ENCODE data around the gene MLPH.
A peak's percentile ranks its signal among the peaks of the same experiment; 100 is the strongest.

Gene MLPH

DNA sequence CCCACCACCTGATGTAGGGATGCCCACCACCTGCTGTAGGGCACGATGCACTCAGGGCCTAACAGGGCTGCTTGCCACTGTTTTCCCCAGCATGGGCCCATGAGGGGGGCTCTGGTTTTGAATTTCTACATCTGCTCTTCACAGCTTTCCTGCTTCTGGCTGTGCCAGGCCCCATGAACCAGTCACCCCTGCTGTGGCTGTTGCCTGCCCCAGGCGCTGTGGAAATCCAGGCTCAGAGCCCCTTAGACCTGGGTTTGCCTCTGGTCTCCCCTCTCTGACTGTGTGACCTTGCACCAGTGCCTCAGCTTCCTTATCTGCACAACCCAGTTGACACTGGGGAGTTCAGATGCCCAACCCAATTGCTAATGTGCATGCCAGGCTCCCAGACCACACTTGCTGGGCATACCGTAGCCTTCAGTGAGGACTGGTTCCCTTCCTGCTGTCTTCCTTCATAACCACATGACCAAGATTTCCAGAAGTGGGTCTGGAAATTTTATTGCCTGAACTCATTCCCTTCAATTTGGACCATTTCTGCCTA is 6.0 kb upstream of the MLPH start:
- no peak for DNase-seq

DNA sequence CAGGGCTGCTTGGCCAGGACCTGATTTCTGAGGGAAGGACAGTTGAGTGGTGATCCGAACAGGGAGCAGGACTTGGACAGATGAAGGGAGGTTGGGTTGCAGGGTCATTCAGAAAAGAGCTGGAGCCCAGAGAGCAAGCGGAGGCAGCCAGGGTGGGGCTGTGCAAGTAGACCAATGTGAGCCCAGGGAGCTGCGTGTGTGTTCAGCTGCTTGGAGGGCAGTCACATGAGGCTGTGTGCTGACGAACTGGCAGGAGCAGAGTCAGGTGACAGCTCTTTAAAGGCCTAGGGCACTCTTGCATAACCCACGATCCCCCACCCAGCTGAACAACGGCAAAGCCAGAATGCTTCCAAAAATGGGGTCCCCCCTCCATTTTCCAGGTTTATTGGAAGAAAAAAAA is 4.6 kb upstream of the MLPH start:
- peak; percentile 21 for DNase-seq

DNA sequence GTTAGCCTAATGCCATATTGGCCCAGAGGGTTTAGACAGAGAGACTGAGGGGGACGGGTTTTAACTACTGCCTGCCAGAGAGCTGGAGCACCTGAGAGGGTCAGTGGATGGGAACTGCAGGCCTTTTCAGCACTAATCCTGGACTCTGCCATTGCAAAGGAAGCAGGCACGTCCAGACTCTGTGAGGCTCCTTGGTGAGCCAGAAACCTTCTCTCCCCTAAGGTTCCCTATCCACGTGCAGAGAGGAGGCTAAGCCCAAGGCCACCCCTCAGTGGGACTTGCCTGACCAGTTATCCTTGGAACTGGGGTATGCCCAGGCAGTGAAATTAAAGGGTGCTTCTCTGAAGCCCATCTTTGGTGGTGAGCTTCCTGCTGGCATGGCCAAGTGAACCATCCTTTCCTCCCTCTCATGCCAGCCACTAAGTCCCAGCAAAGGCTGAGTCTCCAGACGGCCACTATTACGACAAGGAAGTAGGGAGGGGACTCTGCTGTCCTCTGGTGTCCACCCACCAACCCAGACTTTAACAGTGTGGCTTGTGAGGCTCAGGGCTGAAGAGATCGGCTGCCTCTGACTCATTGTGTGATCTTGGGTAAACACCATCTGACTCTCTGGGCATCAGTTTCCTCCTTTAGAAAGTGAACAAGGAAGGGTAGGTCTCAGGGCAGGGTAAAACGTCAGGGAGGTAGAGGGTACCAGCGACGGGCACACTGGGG is 3.9 kb upstream of the MLPH start:
- no peak for DNase-seq

DNA sequence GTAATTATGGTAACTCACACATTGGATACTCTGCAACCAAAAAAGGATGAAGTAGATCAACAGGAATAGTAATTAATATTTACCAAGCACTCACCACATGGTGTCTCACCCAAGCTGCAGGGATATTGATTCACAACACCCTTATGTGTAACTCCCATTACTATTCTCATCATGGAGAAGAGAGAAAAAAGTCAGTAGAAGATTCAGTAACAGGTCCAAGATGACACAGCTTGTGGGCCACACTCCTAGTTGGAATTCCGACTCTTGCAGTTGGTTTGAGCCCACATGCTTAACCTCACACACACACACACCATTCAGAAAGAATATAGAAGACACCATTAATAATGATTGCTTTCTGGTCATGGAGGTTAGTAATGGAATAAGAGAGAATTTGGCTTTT is 1.7 kb upstream of the MLPH start:
- DNase-seq = no peak

DNA sequence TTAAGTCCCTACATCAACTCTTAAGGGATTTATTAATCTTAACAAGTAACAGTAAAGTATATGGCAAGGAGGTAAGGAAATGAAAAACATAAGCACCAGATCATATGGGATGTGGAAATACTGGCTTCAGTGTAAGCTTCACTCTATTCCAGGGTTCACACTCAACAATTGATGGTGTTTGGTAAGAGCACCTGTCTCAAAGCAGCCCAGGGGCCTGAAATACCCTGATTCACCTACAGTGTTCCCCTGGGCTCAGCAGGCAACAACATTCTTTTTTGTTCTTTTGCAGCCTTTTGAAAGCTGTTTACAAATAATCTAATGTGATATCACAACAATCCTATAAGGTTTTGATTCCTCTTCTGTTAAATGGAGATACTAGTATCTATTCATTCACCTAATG is 1.2 kb upstream of the MLPH start:
- DNase-seq = no peak

DNA sequence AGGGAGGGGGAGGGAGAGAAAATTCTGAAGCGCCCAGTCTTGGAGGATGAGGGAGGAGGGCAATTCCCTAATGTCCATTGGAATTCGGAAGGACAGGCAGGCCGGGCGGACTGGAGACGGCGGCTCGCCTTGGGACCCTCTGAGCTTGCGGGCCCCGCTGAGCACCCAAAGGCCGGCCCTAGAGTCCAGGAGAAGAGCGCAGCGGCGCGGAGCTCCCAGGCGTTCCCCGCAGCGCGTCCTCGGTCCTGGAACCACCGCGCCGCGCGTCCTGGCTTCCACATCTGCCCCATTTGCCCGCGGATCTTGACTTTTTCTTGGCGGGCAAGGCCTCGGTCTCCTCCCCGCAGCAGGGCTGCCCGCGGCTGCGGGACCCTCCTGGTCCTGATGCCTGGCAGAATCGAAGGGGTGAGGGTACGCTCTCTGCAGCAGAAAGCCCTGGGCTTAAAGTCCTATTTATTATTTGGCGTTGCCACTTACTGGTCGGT is 675 bp upstream of the MLPH start:
- DNase-seq = no peak

DNA sequence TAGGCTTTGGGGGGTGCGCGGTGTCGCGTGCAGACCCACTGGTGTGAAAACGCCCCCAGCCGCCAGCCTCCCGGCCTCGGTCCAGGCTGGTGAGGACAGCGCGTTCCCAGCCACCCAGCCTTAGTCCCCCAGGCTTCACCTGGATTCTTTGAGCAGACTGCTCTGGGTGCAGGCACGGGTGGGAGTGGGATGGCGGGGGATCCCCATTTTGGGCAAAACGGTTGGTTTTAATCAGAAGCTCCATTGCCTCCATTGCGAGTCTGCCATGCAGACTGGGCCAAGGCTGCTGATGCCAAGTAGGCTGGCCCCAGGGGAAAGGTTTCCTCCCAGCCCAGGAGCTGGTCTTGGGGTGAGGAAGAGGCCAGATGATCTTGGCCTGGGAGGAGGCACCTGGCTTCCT is 445 bp downstream of the MLPH start:
- DNase-seq = no peak

DNA sequence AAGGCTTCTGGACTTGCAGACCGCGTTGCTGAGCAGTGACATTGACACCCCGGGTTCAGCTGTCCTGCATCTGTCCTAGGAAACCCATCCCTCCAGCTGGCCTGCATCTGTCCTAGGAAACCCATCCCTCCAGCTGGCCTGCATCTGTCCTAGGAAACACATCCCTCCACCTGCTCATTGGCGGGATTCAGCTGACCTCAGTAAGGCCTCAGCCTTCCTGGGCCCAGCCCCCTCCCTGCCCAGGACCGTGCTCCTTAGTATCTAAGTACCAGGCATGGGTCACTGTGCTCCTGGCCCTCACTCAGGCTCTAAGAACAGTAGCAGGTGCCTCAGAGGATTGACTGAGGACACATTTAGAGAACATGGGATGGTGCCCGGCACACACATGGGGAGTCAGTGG is 1.2 kb downstream of the MLPH start:
- DNase-seq = no peak

DNA sequence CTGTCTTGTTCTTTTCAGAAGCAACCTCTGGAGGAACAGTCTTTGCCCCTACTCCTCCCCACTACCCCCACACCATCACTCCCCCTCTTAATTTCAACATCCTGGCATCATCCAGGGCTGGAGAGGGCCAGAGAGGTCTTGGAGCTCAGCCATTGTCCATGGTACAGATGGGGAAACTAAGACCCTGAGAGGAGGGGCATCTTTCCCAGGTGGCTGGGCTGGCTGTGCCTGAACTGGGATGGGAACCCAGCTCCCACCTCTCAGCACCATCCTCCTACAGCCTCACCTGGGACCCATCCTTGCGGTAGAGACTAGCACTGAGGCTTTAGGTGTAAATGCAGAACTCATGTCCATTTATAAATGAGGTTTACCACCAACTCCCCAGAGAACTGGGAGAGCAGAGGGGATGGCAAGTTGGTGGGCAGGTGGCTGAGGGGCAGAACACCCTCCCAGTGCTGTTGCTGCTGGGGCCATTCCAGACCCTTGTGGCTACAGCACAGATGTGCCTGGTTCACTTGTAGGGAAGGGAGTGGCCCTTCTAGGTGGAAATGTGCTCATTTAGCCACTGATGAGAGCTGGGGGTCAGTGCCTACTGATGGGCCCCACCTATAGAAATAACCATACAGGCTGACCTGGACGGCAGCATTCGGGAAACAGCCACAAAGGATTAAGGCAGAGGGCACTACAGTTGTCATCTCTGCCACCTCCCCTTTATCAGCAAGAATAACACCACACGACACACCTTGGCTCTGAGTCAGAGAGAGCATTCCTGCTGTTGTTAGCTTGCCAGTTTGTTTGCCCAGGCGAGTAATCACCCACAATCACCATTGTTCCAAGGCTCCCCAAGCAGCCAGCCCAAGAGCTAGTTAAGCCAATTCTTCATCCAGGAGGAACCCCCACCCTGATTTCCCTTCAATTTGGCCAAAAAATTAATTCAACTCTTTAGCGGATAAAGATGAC is 2.1 kb downstream of the MLPH start:
- DNase-seq = no peak

DNA sequence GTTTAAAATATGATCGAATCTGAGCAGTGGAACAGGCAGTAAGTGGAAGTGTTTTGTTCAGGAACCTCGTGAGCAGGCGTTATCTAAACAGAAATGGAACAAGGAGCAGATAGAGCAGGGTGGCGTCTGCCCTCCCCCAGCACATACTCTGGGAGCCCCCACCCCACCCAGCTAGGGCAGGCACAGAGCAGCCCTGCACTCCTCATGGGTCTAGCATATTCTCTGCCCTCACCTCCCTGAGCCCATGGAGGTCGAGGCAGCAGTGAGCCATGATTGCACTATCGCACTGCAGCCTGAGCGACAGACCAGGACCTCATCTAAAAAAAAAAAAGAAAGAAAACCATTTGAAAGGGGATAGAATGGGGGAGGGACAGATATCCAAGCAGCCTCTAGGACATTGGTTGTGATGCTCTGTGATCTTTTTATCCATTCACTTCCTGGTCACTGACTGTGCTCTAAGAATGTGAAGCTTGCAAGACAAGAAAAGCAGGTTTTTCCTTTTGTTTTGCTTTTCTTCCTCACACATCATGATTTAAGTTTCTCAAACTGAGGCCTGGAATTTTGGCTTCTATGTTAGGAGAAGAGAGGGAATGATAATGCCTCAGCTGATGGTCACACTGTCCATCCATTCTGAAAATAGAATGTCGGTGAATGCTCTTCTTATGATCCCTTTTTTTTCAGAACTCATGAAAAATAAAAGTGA is 3.1 kb downstream of the MLPH start:
- DNase-seq = no peak

DNA sequence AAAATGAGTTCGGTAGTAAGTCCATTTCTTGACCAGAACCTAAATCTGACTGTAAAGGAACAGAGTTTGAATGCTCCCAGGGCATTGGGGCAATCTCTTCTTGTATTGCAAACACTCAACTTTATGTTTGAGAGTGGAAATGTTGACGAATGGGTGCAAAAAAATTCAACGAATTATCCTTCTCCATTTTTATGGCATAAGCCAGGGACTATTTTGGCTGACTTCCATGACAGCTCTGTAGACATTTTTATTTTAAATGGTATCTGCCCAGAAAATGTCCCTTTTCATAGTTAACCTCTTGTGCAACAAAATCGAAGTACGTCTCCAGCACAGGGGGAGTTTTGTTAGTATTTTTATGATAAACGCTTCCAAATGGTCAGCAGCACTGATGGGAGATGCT is 3.7 kb downstream of the MLPH start:
- no peak for DNase-seq

DNA sequence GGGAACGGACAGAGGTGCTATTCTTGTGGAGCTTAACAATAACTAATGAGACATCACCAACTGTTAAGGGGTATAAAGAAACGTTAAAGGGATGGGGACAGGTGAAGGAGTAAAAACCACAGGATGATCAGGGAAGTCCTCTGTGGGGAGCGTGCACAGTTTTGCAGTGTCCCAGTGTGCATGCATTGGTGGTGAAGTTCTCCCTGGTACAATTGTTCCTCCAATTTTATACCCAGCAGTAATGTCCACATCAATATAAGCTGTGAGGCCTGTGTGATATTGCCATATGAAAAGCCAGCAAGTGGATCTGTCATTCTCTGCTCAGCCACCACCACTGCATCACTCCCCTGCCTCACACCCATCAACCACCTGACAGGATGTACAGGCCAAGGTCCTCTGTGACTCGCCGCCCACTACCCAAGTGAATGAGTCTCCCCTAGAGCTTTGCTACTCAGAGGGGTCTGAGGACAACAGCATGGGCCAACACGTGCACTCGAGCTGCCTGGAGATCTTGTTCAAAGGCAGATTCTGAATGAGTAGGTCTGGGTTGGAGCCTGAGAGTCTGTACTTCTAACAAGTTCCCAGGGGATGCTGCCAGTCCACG is 4.6 kb downstream of the MLPH start:
- DNase-seq = no peak

DNA sequence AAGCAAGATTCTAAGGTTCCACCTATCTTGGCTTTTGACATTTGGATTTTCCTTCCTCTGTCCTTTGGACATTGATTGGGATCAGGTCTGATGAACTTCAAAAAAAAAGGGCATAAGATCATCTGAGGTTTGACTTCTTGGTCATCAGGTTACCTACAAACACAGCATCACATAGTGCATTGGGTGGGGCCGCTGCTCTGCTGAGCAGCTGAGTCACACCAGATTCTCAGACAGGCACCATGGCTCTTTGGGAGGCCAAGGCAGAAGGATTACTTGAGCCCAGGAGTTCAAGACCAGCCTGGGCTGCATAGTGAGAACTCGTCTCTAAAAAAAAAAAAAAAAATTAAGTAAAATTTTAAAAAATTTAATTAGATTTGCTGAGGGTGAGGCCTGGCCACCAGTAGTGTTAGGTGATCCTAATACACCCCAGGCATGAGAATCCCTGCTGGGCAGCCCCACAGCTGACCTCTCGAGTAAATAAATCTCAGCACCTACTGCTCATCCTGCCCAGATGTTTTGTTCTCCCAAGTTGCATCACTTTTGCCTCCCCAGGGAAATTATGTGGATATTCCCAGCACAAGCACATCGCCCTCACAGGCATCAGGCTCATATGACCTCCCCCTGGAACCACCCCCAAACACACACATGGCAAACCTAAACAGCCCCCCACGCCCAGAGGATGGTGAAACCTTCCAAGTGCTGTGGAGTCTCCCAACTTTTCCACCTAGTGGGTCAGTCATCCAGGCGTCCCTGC is 5.3 kb downstream of the MLPH start:
- no peak for DNase-seq

DNA sequence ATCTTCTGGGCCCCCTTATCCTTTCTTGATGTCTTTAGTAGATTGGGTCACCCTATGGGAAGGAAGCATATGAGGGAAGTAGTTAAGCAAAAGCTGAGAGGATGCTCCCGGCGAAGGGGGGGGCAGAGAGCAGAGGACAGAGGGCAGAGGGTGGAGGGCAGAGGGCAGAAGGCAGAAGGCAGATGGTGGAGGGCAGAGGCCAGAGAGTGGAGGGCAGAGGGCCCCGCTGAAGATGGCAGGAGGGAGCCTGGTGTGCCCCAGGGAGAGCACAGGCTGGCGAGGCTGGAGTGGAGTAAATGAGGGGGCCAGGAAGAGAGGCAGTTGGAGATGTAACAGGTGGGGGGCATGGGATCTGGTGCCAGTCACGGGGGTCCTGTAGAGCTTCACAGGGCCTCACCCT is 7.0 kb downstream of the MLPH start:
- no peak for DNase-seq

DNA sequence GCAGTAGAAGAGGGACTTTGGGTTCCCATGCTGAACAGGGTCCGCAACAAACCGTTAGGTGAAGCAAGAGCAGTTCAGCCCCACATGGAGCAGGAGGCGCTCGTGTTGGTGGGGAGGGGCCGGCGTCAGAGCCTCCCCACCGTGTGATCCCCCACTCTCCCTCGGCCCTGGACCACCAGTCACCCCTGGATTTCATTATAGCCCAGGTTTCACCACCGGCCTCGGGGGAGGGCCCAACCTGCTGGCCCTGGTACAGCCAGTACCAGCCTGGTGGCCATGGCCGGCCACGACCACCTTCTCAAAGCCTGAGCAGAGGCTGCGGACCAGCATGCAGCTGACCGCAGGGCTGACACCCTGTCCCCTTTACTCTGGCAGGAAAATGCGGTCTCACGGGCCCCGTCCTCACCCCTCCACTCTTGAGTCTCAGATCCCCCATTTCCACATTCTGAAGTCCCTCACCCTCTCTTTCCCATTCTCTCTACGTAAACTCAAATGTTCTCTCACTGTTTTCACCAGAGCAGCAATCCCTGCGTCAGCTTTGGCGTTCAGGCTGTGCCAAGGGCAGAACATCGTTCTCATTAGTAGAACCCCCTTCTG is 8.6 kb downstream of the MLPH start:
- no peak for DNase-seq

DNA sequence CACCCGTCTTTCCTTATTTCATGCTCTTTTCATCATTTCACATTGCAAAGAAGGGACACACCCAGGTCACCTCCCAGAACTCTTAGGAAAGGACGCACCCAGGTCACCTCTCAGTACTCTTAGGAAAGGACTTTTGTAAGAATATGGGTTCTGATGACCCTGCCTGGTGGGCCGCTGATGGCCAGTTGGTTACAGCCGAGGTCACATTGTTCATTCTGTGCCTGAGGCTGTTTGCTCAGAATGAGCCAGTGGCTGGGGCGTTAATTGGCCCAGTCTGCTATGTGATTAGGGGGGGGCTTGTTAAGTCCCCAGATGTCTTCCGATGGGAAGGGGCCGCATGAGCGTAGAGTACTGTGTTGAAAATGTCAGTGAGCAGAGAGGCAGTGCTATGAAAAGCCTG is 9.4 kb downstream of the MLPH start:
- DNase-seq = no peak

DNA sequence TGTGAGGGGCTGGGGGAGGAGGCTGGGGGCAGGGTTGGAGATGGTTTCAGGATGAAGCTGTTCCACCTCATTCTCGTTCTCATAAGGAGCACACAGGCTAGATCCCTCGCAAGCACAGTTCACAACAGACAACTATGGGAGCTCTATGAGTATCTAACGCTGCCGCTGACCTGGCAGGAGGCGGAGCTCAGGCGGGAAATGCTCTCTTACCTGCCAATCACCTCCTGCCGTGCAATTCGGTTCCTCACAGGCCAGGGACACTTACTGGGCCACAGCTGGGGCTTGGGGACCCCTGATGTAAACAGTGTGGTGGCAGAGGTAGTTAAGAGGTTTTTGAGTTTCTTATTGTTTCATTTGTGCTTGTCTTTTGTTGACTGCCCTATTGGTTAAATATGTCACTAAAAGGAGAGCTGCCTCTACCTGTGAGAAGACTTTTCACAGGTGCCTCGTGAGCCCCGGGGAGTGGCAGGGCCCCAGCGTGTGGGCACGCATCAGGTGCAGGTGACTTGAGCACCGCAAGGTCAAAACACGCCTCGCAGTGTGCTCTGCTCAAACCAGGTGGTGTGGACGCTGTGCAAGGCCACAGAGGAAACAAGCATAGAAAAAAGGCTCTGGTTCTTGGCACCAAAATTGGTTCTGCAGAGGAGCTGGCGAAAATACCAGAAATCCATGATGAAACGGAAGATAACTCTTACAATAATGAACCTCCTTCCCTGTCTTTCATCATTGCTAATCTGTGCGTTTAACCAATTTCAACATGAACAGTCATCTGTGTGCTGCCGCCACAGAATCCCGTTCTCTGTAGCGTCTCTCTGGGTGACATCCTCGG is 10.2 kb downstream of the MLPH start:
- no peak for DNase-seq

DNA sequence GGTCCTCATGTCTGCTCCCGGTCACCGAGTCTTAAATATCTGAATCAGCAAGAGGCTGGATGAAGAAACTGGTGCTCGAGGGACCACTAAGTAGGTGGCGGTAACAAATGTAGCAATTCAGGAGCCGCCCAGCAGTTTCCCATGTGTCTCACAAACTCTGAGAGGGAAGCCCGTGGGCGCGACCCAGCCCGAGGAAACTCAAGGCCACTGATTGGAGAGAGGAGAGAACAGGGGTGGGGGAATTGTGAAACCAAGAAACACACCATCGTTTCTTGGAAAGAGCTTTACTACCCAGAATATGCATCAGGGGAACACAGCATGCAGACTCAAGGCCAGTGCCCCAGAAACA is 10.8 kb downstream of the MLPH start:
- no peak for DNase-seq

DNA sequence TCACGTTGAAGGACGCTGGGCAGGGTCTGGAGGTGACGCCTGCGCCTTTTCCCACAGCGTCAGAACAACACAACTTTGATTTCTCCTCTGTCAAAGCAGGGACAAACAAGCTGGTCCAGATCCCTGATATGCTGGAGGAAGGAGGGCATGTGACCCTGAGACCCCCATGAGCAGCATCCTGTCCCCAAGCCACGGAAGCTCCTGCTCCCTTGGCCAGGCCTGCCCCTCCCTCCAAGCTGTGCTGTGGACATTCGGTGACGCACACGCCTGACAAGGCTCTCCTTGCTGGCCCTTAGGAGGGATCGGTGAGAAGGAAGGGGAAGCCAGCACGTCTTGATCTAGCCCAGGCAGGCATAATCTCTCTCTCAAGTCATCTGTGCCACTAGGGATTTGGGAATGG is 11.3 kb downstream of the MLPH start:
- no peak for DNase-seq

DNA sequence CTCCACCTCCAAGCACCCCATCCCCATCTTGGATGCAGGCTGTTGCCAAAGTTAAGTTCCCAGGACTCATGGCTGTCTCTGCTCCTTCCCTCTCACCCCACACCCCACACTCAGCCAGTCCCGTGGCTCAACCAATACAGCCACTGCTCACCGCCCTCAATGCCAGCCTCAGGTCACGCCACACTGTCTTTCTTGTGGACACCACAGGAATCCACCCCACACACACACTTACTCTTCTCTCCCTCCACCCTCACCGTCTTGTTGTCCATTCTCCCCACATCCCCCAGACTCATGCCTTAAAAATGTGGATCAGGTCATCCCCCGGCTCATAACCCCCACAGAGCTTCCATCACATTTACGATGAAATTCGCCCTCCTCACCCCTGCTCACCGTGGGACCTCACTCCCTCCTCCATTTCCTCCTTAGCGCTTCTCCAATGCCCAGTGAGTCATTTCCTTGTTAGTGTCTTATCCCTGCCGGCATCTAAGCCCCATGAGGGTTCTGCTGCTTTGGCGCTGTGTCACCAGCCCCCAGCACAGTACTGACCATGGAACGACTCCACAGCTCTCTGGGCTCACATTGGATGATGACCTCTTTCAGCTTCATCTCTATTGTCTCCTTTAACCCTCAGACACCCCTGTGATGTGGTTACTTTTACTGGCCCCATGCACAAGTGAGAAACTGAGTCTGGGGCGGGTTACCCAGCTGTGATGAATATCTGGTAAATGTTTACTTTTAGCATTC is 13.8 kb downstream of the MLPH start:
- no peak for DNase-seq

All from NCI-H1105 treated with DMSO at 0.1 percent for 48 hours (cell line).